Effector CD4-positive, alpha-beta T cell (primary cell): ENCODE data around the gene WIZ.

ENCODE experiments used
- DNase-seq: peaks from one replicate; pipeline ENCODE4 v3.0.0-alpha.2; 2020

WIZ gene

GRCh38 chr19:15373644-15374043 is 76.1 kb downstream of the WIZ start:
- no peak for DNase-seq

GRCh38 chr19:15372891-15373301 is 76.9 kb downstream of the WIZ start:
- no peak for DNase-seq

DNA sequence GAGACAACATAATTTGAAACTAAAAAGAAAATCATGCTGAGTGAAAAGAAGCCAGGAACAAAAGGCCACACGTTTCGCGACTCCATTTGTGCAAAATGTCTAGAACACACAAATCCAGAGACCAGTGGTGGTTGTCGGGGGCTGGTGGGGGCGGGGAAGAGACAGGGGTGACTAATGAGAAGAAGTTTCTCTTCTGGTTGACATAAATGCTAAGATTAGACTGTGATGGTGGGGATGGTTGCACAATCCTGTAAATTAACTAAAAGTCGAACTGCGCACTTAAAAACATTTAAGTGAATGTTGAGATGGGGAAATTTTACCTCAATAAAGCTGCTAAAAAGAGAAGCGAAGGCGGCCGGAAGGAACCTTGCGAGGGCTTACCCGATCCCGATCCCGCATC is 77.3 kb downstream of the WIZ start:
- DNase-seq: no peak

DNA sequence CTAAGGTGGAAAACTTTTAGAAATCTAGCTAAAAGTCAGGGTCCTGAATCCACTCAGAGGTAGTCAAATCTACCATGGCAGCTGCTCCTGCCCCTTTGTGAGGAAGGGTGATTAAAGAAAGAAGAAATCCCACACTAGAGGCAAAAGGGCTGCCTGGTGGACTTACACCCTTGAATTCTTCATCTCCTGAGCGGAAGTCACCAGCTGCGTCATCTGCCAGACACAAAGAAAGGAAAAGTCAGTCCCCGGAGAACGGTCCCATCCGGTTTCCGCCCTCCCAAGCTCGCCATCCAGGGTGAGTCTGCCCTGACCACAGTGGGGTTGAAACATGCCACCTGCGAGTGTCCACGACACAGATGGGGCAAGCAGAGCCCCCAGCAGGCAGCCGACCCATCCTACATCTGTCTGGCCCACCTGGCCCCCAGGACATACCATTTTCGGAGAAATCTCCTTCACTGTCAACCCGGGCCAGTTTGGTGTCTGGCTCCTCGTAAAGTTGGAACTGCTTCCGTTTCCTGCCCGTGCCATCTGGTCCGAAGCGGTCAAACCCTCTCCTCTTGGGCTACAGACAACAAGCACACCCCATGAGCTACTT is 77.9 kb downstream of the WIZ start:
- DNase-seq: no peak

DNA sequence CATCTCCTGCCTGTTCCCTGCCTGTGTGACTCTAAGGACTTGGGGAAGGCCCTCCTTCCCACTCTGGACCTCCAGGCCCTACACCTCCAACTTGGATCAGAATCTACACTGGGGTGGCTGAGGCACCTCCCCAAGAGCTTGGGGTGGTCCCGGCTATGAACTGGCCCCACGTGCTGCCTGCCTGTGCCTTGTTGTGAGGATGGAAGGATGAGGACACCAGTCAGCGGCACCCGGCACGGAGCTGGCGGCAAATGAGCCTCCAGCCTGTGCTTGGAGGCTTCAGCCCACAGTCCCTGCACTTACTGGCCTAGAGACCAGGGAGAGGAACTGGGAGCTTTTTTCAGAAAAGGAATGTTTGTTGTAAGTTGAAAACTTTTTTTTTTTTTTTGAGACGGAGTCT is 78.6 kb downstream of the WIZ start:
- no peak for DNase-seq
